ENCODE measurements around the gene ZNF816.
"Not testable (repeated sequence)": the region's sequence is repeated elsewhere in the genome, so short reads cannot be mapped to it uniquely, and the experiment has no call there.

The ZNF816 gene

DNA sequence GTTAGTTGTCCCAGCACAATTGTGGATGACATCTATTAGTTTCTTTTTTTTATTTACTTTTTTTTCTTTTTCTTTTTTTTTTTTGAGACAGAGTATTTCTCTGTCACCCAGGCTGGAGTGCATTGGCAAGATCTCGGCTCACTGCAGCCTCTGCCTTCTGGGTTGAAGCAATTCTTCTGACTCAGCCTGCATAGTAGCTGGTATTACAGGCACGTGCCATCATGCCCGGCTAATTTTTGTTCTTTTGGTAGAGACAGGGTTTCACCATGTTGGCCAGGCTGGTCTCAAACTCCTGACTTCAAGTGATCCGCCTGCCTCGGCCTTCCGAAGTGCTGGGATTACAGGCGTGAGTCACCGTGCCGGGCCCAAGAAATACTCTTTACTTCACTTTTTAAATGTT lies 38.0 kb downstream of the ZNF816 start:
- not testable (repeated sequence) for DNase-seq (ENCODE audit: low spot score)

DNA sequence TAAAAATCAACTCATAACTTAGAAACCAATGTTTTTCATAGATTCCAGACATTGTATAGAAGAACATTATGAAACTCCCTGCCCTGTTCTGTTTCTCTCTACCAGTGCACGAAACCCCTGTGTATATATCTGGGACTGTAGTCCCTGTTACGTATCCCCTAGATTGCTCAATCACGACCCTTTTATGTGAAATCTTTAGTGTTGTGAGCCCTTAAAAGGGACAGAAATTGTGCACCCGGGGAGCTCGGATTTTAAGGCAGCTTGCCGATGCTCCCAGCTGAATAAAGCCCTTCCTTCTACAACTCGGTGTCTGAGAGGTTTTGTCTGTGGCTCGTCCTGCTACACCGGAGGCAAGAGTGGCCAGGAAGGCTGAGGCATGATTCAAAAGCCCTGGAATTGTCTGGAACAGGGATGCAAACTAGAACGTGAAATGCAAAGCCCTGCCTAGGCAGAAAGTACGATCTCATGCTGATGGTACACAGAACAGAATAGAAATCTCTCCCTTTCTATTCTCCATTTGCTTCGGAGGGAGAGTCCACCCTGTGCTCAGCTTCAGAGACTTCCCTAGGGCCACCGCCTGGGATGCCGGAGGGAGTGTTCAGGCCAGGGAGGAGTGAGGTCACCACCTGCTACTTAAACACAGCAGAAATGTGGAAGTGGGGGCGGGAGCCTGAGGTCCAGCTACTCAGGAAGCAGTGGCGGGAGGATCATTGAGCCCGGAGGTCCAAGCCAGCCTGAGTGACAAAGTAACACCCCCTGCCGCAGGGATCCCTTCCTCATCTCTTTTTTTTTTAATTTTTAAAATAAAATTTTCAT lies 38.7 kb downstream of the ZNF816 start:
- DNase-seq (ENCODE audit: low spot score), result no peak

DNA sequence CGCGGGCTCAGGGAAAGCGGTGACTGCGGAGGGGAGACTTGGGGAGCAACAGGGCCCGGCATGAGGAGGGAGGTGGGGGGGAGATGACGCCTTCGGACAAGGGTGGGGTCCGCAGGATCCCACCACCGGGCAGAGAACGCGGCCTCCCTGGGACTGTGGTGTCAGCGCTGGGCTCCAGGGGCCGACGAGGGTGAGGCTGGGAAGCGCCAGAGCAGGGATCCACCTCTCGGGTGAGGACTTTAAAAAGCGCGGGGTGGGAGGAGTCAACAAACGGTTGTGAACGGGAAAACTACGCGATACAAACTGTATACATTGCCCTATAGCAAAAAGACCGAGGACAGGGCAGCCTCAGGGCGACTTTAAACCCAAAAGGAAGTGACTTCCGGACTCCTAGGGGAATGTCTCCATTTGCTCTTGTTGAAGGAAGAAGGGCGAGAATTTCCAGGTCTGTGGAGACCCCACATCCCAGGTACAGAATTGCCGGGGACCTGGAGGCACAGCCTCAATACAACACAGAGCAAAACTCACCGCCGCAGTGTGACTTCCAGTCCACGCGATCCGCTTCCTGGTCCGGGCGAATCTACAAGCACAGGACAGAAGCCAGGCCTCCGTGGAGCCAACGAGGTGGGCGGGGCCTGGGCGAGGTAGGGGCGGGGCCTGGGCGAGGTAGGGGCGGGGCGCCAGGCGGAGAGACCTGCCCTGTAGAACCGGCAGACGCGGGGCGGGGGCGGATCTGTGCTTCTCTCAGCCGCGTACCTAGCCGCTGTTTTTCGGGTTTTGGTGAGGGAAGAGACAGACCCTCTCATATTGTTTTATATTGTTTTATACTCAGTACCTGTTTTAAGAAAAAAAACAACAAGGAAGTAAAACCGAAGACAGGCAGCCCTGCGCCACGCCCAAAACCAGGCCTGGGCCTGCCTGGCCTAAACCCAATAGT lies 39.6 kb downstream of the ZNF816 start, which contains the start of gene ZNF888:
Gene ZNF888, minus strand, starts transcription at position 588 of the 937 bp plus-strand sequence. CDS start 5,555 bp downstream, outside the sequence.
- peak; percentile 79 for DNase-seq (ENCODE audit: low spot score)

DNA sequence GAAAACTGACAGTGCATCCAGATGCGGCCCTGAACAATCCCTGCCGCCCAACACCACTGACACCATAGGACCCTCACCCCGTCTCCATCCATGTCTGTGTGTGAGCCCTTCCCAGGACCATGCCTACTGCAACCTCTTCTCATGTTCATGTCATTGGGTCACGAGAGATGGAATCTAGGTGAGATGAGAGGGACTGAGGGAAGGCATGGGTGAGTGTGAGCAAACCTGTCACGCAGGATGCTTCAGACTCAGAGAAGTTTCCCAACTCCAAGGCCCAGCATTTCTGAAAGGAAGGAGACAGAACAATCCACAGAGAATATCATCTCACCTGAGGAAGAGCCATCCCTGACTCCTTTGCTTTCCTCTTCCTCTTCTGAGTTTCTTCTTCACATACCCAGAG lies 45.1 kb downstream of the ZNF816 start:
- DNase-seq (ENCODE audit: low spot score), result no peak

DNA sequence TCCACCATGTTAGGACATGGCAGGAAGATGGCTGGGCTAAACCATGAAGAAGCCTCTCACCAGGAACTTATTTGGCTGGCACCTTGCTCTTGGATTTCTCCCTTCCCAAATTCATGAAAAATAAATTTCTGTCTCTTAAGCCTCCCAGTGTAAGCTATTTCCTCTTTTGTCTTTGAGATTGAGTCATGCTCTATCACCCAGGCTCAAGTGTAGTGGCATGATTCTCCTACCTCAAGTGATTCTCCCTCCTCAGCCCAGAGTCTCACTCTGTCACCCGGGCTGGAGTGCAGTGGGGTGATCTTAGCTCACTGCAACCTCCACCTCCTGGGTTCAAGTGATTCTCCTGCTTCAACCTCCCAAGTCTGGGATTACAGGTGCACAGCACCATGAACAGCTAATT lies 52.0 kb downstream of the ZNF816 start:
- DNase-seq (ENCODE audit: low spot score), result no peak

DNA sequence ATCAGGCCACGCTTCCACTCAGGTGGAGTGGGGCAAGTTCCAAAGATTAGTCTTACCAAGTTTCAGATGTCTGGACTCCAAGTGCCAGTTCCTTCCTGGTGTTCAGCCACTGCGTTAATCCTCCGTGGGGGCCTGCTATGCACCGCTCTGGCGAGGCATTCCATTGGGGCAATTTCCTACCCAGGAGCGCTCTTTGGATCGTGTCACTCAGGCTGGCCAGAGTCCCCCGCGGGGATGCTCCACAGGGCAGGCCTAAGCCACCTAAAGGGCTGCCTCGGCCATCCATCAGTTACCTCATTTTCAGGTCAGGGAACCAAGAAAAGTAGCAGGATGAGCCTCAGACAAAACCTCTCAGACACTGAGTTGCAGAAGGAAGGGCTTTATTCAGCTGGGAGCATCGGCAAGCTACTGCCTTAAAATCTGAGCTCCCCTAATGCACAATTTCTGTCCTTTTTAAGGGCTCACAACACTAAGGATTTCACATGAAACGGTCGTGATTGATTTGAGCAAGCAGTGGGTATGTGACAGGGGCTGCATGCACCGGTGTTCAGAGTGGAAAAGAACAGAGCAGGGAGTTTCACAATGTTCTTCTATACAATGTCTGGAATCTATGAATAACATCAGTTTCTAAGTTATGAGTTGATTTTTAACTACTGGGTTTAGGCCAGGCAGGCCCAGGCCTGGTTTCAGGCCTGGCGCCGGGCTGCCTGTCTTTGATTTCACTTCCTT lies 58.5 kb downstream of the ZNF816 start:
- not testable (repeated sequence) for DNase-seq (ENCODE audit: low spot score)

DNA sequence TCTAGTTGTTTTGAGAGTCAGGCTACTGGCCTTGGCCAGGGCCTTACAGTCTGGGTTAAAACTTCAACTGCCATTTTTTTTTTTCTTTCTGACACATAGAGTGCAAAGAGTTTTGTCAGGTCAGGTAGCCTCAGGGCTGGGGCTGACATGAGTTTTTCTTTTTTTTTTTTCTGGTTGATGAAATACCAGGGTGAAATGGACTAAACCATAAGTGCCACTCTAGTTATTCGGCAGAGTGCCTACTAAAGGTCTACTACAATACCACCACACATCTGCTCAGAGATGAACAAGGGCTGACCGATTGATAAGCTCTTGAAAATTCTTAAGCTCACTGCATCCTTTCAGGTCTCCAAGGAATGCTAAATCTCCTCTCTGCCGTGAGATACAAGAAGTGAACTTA lies 60.8 kb downstream of the ZNF816 start:
- DNase-seq (ENCODE audit: low spot score), result no peak

Data from hepatic stellate cell (primary cell).